Activated naive CD4-positive, alpha-beta T cell treated with anti-CD3 and anti-CD28 coated beads, Interleukin-2, amount 50 U/mL, for 72 hours (primary cell): Measurements from ENCODE around the gene TIMP1. TPM values are rescaled to one million over a fixed set of nuclear protein-coding genes. Genes with fewer than 3 reads are reported as not detected.

Experiments used
- total RNA-seq, 2 donors: library from RNA; stranded (reverse); gene quantifications; one replicate each; pipeline ENCODE4 v1.2.3, GENCODE V29; 2022

Gene TIMP1
- total RNA-seq, 2 donors from 2014 or later, result 26.1 to 32.7 TPM

Other genes with a start within 250 kb of the TIMP1 start
- 1 to 10 TPM; 1.0 to 2.6 TPM for gene ZNF157, start 211.9 kb upstream of the TIMP1 start, total RNA-seq
- 10 to 100 TPM in 1 of 2 donors, 1 to 10 TPM in 1; 5.8 to 10.6 TPM for gene ZNF41, start 99.2 kb upstream of the TIMP1 start, total RNA-seq
- gene ARAF, start 21.2 kb upstream of the TIMP1 start, total RNA-seq, result 10 to 100 TPM; 75.5 to 83.9 TPM
- 1 to 10 TPM in 1 of 2 donors, under 1 TPM in 1; 0.47 to 3.0 TPM for gene SYN1, start 37.4 kb downstream of the TIMP1 start, total RNA-seq
- 10 to 100 TPM in 1 of 2 donors, 1 to 10 TPM in 1; 5.1 to 11.1 TPM for gene CFP, start 47.5 kb downstream of the TIMP1 start, total RNA-seq
- gene ELK1, start 68.1 kb downstream of the TIMP1 start, total RNA-seq, result 100 to 1,000 TPM in 1 of 2 donors, 10 to 100 TPM in 1; 95.1 to 136 TPM
- gene UXT, start 76.7 kb downstream of the TIMP1 start, total RNA-seq, result 100 to 1,000 TPM; 162 to 210 TPM